ENCODE data around the gene MCTP1.

DNA sequence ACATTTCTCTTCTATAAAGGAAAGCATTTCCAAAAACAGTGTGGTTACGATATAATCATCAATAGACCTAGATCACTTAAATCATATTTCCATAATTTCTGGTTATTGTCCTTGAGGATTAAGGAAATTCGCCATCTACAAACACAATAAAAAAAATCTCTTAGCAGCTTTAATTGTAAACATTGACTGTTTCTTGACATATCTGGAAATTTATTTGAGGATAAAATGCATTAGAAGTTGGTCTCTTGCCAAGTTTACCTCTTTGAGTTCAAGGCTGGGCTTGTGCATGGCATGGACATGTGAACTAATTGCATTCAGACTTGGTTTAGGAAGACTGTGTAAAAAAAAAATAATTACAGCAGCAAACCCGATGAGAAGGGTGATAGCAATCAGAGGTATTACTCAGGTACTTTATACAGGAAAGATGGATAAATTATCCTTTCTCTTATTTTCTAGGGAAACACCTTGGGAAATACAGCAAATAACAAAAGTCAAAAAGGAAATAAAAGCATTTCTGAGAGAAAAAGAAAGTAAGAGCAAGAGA lies 428.6 kb downstream of the MCTP1 start:
- TF ChIP-seq EZH2phosphoT487 (IDR thresholded peaks at IDR 0.05; ENCODE audit: borderline replicate concordance) (no peak), ZFX (IDR thresholded peaks at IDR 0.05) (no peak), ZNF274 (IDR thresholded peaks at IDR 0.05; ENCODE audit: low read depth, low read length) (no peak), EGR1 (IDR thresholded peaks at IDR 0.05; ENCODE audit: low read depth) (no peak), POLR2A (IDR thresholded peaks at IDR 0.05; ENCODE audit: borderline replicate concordance, extremely low read depth, insufficient read depth, insufficient read length) (no peak), EZH2 (IDR thresholded peaks at IDR 0.05) (no peak)
- TF ChIP-seq, protein P1, sequence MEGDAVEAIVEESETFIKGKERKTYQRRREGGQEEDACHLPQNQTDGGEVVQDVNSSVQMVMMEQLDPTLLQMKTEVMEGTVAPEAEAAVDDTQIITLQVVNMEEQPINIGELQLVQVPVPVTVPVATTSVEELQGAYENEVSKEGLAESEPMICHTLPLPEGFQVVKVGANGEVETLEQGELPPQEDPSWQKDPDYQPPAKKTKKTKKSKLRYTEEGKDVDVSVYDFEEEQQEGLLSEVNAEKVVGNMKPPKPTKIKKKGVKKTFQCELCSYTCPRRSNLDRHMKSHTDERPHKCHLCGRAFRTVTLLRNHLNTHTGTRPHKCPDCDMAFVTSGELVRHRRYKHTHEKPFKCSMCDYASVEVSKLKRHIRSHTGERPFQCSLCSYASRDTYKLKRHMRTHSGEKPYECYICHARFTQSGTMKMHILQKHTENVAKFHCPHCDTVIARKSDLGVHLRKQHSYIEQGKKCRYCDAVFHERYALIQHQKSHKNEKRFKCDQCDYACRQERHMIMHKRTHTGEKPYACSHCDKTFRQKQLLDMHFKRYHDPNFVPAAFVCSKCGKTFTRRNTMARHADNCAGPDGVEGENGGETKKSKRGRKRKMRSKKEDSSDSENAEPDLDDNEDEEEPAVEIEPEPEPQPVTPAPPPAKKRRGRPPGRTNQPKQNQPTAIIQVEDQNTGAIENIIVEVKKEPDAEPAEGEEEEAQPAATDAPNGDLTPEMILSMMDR (IDR thresholded peaks at IDR 0.05 in 2 of 3, conservative IDR thresholded peaks at IDR 0.05 in 1 of 3; ENCODE audit: borderline replicate concordance in 1 of 3, insufficient read depth in 1 of 3, low read depth in 2 of 3, low read length in 2 of 3), result no peak

All from HCT116 (cell line).